B cell (primary cell): ENCODE measurements around the gene SPPL2C. TPM values are rescaled to one million over a fixed set of nuclear protein-coding genes. Genes with fewer than 3 reads are reported as not detected.

ENCODE experiments used
- ATAC-seq: fragments of 200-7000 bp; cut with Tn5 transposase; one replicate; pipeline ENCODE4 v1.10.0; 2021; ENCODE audit warnings: low read depth, mild to moderate bottlenecking, moderate number of reproducible peaks, moderate library complexity
- CTCF ChIA-PET: fragments of 350-600 bp; sonication (Branson Sonifier 250); formaldehyde crosslinking; loops from one replicate; lab custom pipeline; 2021; ENCODE audit warnings: antibody characterized with exemption, inconsistent platforms; lab: Charles Lee
- POLR2A ChIA-PET: fragments of 350-600 bp; sonication (Branson Sonifier 250); formaldehyde crosslinking; loops from one replicate; lab custom pipeline; 2021; ENCODE audit warnings: antibody characterized with exemption; lab: Charles Lee
- DNase-seq: peaks from one replicate; pipeline ENCODE4 v3.0.0; 2013
- H2AFZ ChIP-seq: 2 replicates; pipeline ENCODE4 v1.6.1; 2012; ENCODE audit warnings: mild to moderate bottlenecking, low read depth, low read length; ENCODE audit not compliant: insufficient read depth, poor library complexity, severe bottlenecking
- H3K27ac ChIP-seq, 2 donors: 1 replicate in 1 of 2; 2 replicates in 1 of 2; pipeline ENCODE4 v1.5.1; 2012 to 2013; ENCODE audit warnings: low read length in 2 of 2, mild to moderate bottlenecking in 2 of 2, moderate library complexity in 1 of 2
- H3K27me3 ChIP-seq, 4 experiments: fragments of 200-600 bp in 1 of 4; sonication (generic) in 1 of 4; replicated peaks in 1 of 4; 1 replicate in 2 of 4; 2 replicates in 2 of 4; pipeline versions ENCODE4 v1.6.1 to v1.7.0; 2013 to 2016; ENCODE audit warnings: low read length in 3 of 4, mild to moderate bottlenecking in 2 of 4, mixed read lengths in 1 of 4, moderate library complexity in 1 of 4; ENCODE audit not compliant: insufficient read depth in 4 of 4, control insufficient read depth in 3 of 4; ENCODE audit errors: control extremely low read depth in 1 of 4
- H3K36me3 ChIP-seq, 2 experiments: replicated peaks in 1 of 2; 1 replicate in 1 of 2; 2 replicates in 1 of 2; pipeline versions ENCODE4 v1.6.1 to v1.7.1; 2013; ENCODE audit warnings: low read length in 1 of 2; ENCODE audit not compliant: insufficient read depth in 2 of 2, control insufficient read depth in 1 of 2; ENCODE audit errors: control extremely low read depth in 1 of 2, extremely low read depth in 1 of 2
- H3K4me1 ChIP-seq, 2 donors: fragments of 200-600 bp in 1 of 2; sonication (generic) in 1 of 2; 1 replicate in 1 of 2; 2 replicates in 1 of 2; pipeline versions ENCODE4 v1.5.1 to v1.6.1; 2013 to 2017; ENCODE audit warnings: low read length in 2 of 2; ENCODE audit not compliant: control insufficient read depth in 2 of 2, insufficient read depth in 2 of 2
- H3K4me2 ChIP-seq: replicated peaks from 2 replicates; pipeline ENCODE3; 2012; ENCODE audit warnings: mild to moderate bottlenecking, low read depth, low read length; ENCODE audit not compliant: poor library complexity, severe bottlenecking
- H3K4me3 ChIP-seq, 5 experiments: fragments of 200-600 bp in 1 of 5; sonication (generic) in 1 of 5; 1 replicate in 3 of 5; 2 replicates in 2 of 5; pipeline versions ENCODE4 v1.5.1 to v1.7.0; 2011 to 2016; ENCODE audit warnings: low read length in 4 of 5, mild to moderate bottlenecking in 4 of 5, low read depth in 2 of 5, control low read depth in 1 of 5, moderate library complexity in 1 of 5; ENCODE audit not compliant: insufficient read depth in 1 of 5; ENCODE audit errors: control extremely low read depth in 1 of 5, extremely low read depth in 1 of 5
- H3K79me2 ChIP-seq: fragments of 200-600 bp; sonication (generic); one replicate; pipeline ENCODE4 v1.6.0; 2016; ENCODE audit warnings: low read length; ENCODE audit not compliant: control insufficient read depth, insufficient read depth
- H3K9ac ChIP-seq: fragments of 200-600 bp; sonication (generic); 2 replicates; pipeline ENCODE4 v1.6.1; 2017; ENCODE audit warnings: mild to moderate bottlenecking, low read length, moderate library complexity
- H3K9me3 ChIP-seq, 3 donors: one replicate each; pipeline versions ENCODE4 v1.6.1 to v1.7.1; 2013; ENCODE audit warnings: low read length in 2 of 3; ENCODE audit not compliant: control insufficient read depth in 2 of 3, insufficient read depth in 1 of 3; ENCODE audit errors: control extremely low read depth in 1 of 3
- H4K20me1 ChIP-seq: 2 replicates; pipeline ENCODE4 v1.6.0; 2012; ENCODE audit warnings: mild to moderate bottlenecking, low read length; ENCODE audit not compliant: insufficient read depth, control insufficient read depth, poor library complexity, severe bottlenecking
- H3K27ac Mint-ChIP-seq: one replicate; pipeline ENCODE4 v1.8.0; 2021; ENCODE audit warnings: mixed read lengths
- H3K27me3 Mint-ChIP-seq: one replicate; pipeline ENCODE4 v1.8.0; 2021; ENCODE audit warnings: mixed read lengths
- H3K4me1 Mint-ChIP-seq: one replicate; pipeline ENCODE4 v1.8.0; 2021; ENCODE audit warnings: mixed read lengths
- H3K4me3 Mint-ChIP-seq: one replicate; pipeline ENCODE4 v1.8.0; 2021; ENCODE audit warnings: mixed read lengths
- H3K9me3 Mint-ChIP-seq: one replicate; pipeline ENCODE4 v1.8.0; 2022; ENCODE audit warnings: mixed read lengths; ENCODE audit not compliant: insufficient read depth
- CTCF ChIP-seq: fragments of 200-600 bp; IDR thresholded peaks from one replicate; pipeline ENCODE4 v1.8.0; 2022; ENCODE audit warnings: antibody characterized with exemption, mild to moderate bottlenecking
- EZH2 ChIP-seq: IDR thresholded peaks from 2 replicates; pipeline ENCODE4 v1.6.1; 2012; ENCODE audit warnings: borderline replicate concordance, low read depth, mild to moderate bottlenecking, moderate library complexity, low read length; ENCODE audit not compliant: insufficient read depth, poor library complexity, severe bottlenecking
- WGBS: methylation state at CpG from one replicate; pipeline ENCODE4 v1.1.5; 2013; ENCODE audit warnings: missing lambda C conversion rate; ENCODE audit not compliant: insufficient coverage; 5-methylcytosine and 5-hydroxymethylcytosine counted together
- intact Hi-C: fragments of 100-400 bp; cut with micrococcal nuclease; formaldehyde crosslinking; loops from one replicate; pipeline ENCODE4 v1.10.0; 2022
- polyA plus RNA-seq: library from polyadenylated mRNA; depleted of rRNA; stranded (reverse); fragments of >200 nt; gene quantifications from 2 replicates; pipeline ENCODE4 v1.2.3, GENCODE V29; 2012
- total RNA-seq, 2 donors: library from RNA; stranded (reverse); fragments of 120-200 nt in 1 of 2; gene quantifications; 1 replicate in 1 of 2; 2 replicates in 1 of 2; pipeline versions ENCODE4 v1.2.3 to v1.2.4, GENCODE V29; 2013 to 2022

The SPPL2C gene
- total and polyA plus RNA-seq, 2 donors (not counting 1 experiment from before 2014, with no cell fraction given): not detected

- H3K4me1 Mint-ChIP-seq: no peaks in the 10 kb centered on the region
- H3K4me2 ChIP-seq: no peak overlapping the region
- H3K27me3 ChIP-seq: peaks cover 0 to 7% (median 0%) of the 10 kb centered on the region in 4 experiments
- no peak overlapping the region for H2AFZ ChIP-seq
- H3K4me1 ChIP-seq: no peaks in the 10 kb centered on the region
- TF ChIP-seq CTCF (no peak), EZH2 (no peak)
- no peaks in the 10 kb centered on the region for H3K36me3 ChIP-seq
- no peaks in the 10 kb centered on the region for H4K20me1 ChIP-seq
- H3K9me3 Mint-ChIP-seq: no peaks in the 10 kb centered on the region
- H3K9ac ChIP-seq: no peak overlapping the region
- ChIA-PET POLR2A (no interaction called here), CTCF (interaction anchor here (1.1 to 6.7 kb wide), 3 partner anchors 190 to 441 kb away, joined by 3 to 115 read pairs (median 6); no protein-coding TSS in a partner anchor)
- no peak overlapping the region for H3K27ac ChIP-seq
- DNase-seq: no peak
- no peak overlapping the region for H3K4me3 ChIP-seq
- H3K4me3 Mint-ChIP-seq: no peak overlapping the region
- peaks cover 7% of the 10 kb centered on the region for H3K27me3 Mint-ChIP-seq
- no peaks in the 10 kb centered on the region for H3K9me3 ChIP-seq
- no peak overlapping the region for H3K27ac Mint-ChIP-seq
- intact Hi-C loops: loop anchor here (5.0 kb wide), 1 partner anchor 47 kb away; no protein-coding TSS in a partner anchor
- ATAC-seq: no peak
- H3K79me2 ChIP-seq: no peaks in the 10 kb centered on the region
- 80% methylated on average over 1 of the region's 6 CpGs for WGBS
Measured at GRCh38 chr17:45833920-45834319, 10.8 kb upstream of the SPPL2C start.

- DNase-seq (no peak), ATAC-seq (no peak)
- H3K9ac ChIP-seq: no peak overlapping the region
- TF ChIP-seq EZH2: no peak
- TF ChIP-seq CTCF: no peak
- H3K27ac ChIP-seq: no peak overlapping the region
- no peaks in the 10 kb centered on the region for H3K9me3 ChIP-seq
- no peaks in the 10 kb centered on the region for H3K9me3 Mint-ChIP-seq
- no peaks in the 10 kb centered on the region for H3K4me1 Mint-ChIP-seq
- ChIA-PET CTCF (interaction anchor here (0.6 to 6.7 kb wide), 4 partner anchors 18 to 194 kb away, joined by 3 to 115 read pairs (median 4); no protein-coding TSS in a partner anchor), POLR2A (no interaction called here)
- H3K27me3 Mint-ChIP-seq: peaks cover 9% of the 10 kb centered on the region
- intact Hi-C loops: loop anchor here (5.0 kb wide), 1 partner anchor 47 kb away; no protein-coding TSS in a partner anchor
- H3K79me2 ChIP-seq: no peaks in the 10 kb centered on the region
- no peak overlapping the region for H2AFZ ChIP-seq
- H3K4me2 ChIP-seq: no peak overlapping the region
- H3K27me3 ChIP-seq: peaks cover 0 to 6% (median 0%) of the 10 kb centered on the region in 4 experiments
- H3K4me1 ChIP-seq: no peaks in the 10 kb centered on the region
- no peaks in the 10 kb centered on the region for H4K20me1 ChIP-seq
- H3K36me3 ChIP-seq: no peaks in the 10 kb centered on the region
- 91% methylated on average over 25 of the region's 26 CpGs for WGBS
- no peak overlapping the region for H3K27ac Mint-ChIP-seq
- no peak overlapping the region for H3K4me3 Mint-ChIP-seq
- H3K4me3 ChIP-seq: no peak overlapping the region
Measured at GRCh38 chr17:45834471-45835396, 9.9 kb upstream of the SPPL2C start.
